NB4 (cell line): Measurements from ENCODE around the gene ABHD11.

Experiments
- MYC ChIP-seq: IDR thresholded peaks from 2 replicates; pipeline ENCODE4 v1.6.1; 2011; ENCODE audit warnings: low read depth, low read length
- POLR2A ChIP-seq: IDR thresholded peaks from 2 replicates; pipeline ENCODE4 v1.6.1; 2011; ENCODE audit warnings: mild to moderate bottlenecking; ENCODE audit not compliant: insufficient read length; ENCODE audit errors: extremely low read depth
- TF ChIP-seq, protein P1 (sequence below): IDR thresholded peaks from one replicate; pipeline ENCODE4 v1.5.1; 2012; ENCODE audit warnings: low read depth, low read length
- TF ChIP-seq, protein P2 (sequence below): IDR thresholded peaks from 2 replicates; pipeline ENCODE4 v1.6.1; 2011; ENCODE audit warnings: low read depth, low read length

DNA sequence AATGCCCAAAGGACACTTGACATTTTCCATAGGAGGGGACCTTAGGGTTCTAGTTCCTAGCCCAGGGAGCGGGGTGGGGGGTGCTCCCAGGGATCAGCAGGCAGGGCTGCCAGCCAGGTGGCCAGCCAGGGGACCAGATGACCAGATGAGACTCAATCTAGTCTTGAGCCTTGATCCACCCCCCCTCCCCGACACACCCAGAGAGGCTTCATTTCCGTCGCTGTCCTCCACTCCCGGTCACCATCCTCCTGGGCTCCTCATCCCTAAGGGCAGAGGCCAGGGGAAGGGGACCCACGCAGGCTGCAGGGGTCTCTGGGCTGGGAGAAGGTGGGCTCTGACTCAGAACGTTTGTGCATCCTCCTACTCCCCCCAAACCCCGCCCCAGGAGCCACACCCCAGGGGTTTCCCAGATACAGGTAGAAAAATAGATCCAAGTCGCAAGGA is 20.1 kb downstream of the ABHD11 start:
- TF ChIP-seq, protein P1, sequence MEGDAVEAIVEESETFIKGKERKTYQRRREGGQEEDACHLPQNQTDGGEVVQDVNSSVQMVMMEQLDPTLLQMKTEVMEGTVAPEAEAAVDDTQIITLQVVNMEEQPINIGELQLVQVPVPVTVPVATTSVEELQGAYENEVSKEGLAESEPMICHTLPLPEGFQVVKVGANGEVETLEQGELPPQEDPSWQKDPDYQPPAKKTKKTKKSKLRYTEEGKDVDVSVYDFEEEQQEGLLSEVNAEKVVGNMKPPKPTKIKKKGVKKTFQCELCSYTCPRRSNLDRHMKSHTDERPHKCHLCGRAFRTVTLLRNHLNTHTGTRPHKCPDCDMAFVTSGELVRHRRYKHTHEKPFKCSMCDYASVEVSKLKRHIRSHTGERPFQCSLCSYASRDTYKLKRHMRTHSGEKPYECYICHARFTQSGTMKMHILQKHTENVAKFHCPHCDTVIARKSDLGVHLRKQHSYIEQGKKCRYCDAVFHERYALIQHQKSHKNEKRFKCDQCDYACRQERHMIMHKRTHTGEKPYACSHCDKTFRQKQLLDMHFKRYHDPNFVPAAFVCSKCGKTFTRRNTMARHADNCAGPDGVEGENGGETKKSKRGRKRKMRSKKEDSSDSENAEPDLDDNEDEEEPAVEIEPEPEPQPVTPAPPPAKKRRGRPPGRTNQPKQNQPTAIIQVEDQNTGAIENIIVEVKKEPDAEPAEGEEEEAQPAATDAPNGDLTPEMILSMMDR: no peak
- TF ChIP-seq POLR2A: no peak
- TF ChIP-seq, protein P2, sequence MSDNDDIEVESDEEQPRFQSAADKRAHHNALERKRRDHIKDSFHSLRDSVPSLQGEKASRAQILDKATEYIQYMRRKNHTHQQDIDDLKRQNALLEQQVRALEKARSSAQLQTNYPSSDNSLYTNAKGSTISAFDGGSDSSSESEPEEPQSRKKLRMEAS: no peak
- TF ChIP-seq MYC: no peak
